B cell (primary cell): ENCODE results near the gene HHLA2. TPM values are rescaled to one million over a fixed set of nuclear protein-coding genes. Genes with fewer than 3 reads are reported as not detected.

ENCODE experiments used
- ATAC-seq: fragments of 200-7000 bp; cut with Tn5 transposase; one replicate; pipeline ENCODE4 v1.10.0; 2021; ENCODE audit warnings: low read depth, mild to moderate bottlenecking, moderate number of reproducible peaks, moderate library complexity
- CTCF ChIA-PET: fragments of 350-600 bp; sonication (Branson Sonifier 250); formaldehyde crosslinking; loops from one replicate; lab custom pipeline; 2021; ENCODE audit warnings: antibody characterized with exemption, inconsistent platforms; lab: Charles Lee
- POLR2A ChIA-PET: fragments of 350-600 bp; sonication (Branson Sonifier 250); formaldehyde crosslinking; loops from one replicate; lab custom pipeline; 2021; ENCODE audit warnings: antibody characterized with exemption; lab: Charles Lee
- DNase-seq: peaks from one replicate; pipeline ENCODE4 v3.0.0; 2013
- H2AFZ ChIP-seq: 2 replicates; pipeline ENCODE4 v1.6.1; 2012; ENCODE audit warnings: mild to moderate bottlenecking, low read depth, low read length; ENCODE audit not compliant: insufficient read depth, poor library complexity, severe bottlenecking
- H3K27ac ChIP-seq, 2 donors: 1 replicate in 1 of 2; 2 replicates in 1 of 2; pipeline ENCODE4 v1.5.1; 2012 to 2013; ENCODE audit warnings: low read length in 2 of 2, mild to moderate bottlenecking in 2 of 2, moderate library complexity in 1 of 2
- H3K27me3 ChIP-seq, 4 experiments: fragments of 200-600 bp in 1 of 4; sonication (generic) in 1 of 4; replicated peaks in 1 of 4; 1 replicate in 2 of 4; 2 replicates in 2 of 4; pipeline versions ENCODE4 v1.6.1 to v1.7.0; 2013 to 2016; ENCODE audit warnings: low read length in 3 of 4, mild to moderate bottlenecking in 2 of 4, mixed read lengths in 1 of 4, moderate library complexity in 1 of 4; ENCODE audit not compliant: insufficient read depth in 4 of 4, control insufficient read depth in 3 of 4; ENCODE audit errors: control extremely low read depth in 1 of 4
- H3K36me3 ChIP-seq, 2 experiments: replicated peaks in 1 of 2; 1 replicate in 1 of 2; 2 replicates in 1 of 2; pipeline versions ENCODE4 v1.6.1 to v1.7.1; 2013; ENCODE audit warnings: low read length in 1 of 2; ENCODE audit not compliant: insufficient read depth in 2 of 2, control insufficient read depth in 1 of 2; ENCODE audit errors: control extremely low read depth in 1 of 2, extremely low read depth in 1 of 2
- H3K4me1 ChIP-seq, 2 donors: fragments of 200-600 bp in 1 of 2; sonication (generic) in 1 of 2; 1 replicate in 1 of 2; 2 replicates in 1 of 2; pipeline versions ENCODE4 v1.5.1 to v1.6.1; 2013 to 2017; ENCODE audit warnings: low read length in 2 of 2; ENCODE audit not compliant: control insufficient read depth in 2 of 2, insufficient read depth in 2 of 2
- H3K4me2 ChIP-seq: replicated peaks from 2 replicates; pipeline ENCODE3; 2012; ENCODE audit warnings: mild to moderate bottlenecking, low read depth, low read length; ENCODE audit not compliant: poor library complexity, severe bottlenecking
- H3K4me3 ChIP-seq, 5 experiments: fragments of 200-600 bp in 1 of 5; sonication (generic) in 1 of 5; 1 replicate in 3 of 5; 2 replicates in 2 of 5; pipeline versions ENCODE4 v1.5.1 to v1.7.0; 2011 to 2016; ENCODE audit warnings: low read length in 4 of 5, mild to moderate bottlenecking in 4 of 5, low read depth in 2 of 5, control low read depth in 1 of 5, moderate library complexity in 1 of 5; ENCODE audit not compliant: insufficient read depth in 1 of 5; ENCODE audit errors: control extremely low read depth in 1 of 5, extremely low read depth in 1 of 5
- H3K79me2 ChIP-seq: fragments of 200-600 bp; sonication (generic); one replicate; pipeline ENCODE4 v1.6.0; 2016; ENCODE audit warnings: low read length; ENCODE audit not compliant: control insufficient read depth, insufficient read depth
- H3K9ac ChIP-seq: fragments of 200-600 bp; sonication (generic); 2 replicates; pipeline ENCODE4 v1.6.1; 2017; ENCODE audit warnings: mild to moderate bottlenecking, low read length, moderate library complexity
- H3K9me3 ChIP-seq, 3 donors: one replicate each; pipeline versions ENCODE4 v1.6.1 to v1.7.1; 2013; ENCODE audit warnings: low read length in 2 of 3; ENCODE audit not compliant: control insufficient read depth in 2 of 3, insufficient read depth in 1 of 3; ENCODE audit errors: control extremely low read depth in 1 of 3
- H4K20me1 ChIP-seq: 2 replicates; pipeline ENCODE4 v1.6.0; 2012; ENCODE audit warnings: mild to moderate bottlenecking, low read length; ENCODE audit not compliant: insufficient read depth, control insufficient read depth, poor library complexity, severe bottlenecking
- H3K27ac Mint-ChIP-seq: one replicate; pipeline ENCODE4 v1.8.0; 2021; ENCODE audit warnings: mixed read lengths
- H3K27me3 Mint-ChIP-seq: one replicate; pipeline ENCODE4 v1.8.0; 2021; ENCODE audit warnings: mixed read lengths
- H3K4me1 Mint-ChIP-seq: one replicate; pipeline ENCODE4 v1.8.0; 2021; ENCODE audit warnings: mixed read lengths
- H3K4me3 Mint-ChIP-seq: one replicate; pipeline ENCODE4 v1.8.0; 2021; ENCODE audit warnings: mixed read lengths
- H3K9me3 Mint-ChIP-seq: one replicate; pipeline ENCODE4 v1.8.0; 2022; ENCODE audit warnings: mixed read lengths; ENCODE audit not compliant: insufficient read depth
- EZH2 ChIP-seq: IDR thresholded peaks from 2 replicates; pipeline ENCODE4 v1.6.1; 2012; ENCODE audit warnings: borderline replicate concordance, low read depth, mild to moderate bottlenecking, moderate library complexity, low read length; ENCODE audit not compliant: insufficient read depth, poor library complexity, severe bottlenecking
- WGBS: methylation state at CpG from one replicate; pipeline ENCODE4 v1.1.5; 2013; ENCODE audit warnings: missing lambda C conversion rate; ENCODE audit not compliant: insufficient coverage; 5-methylcytosine and 5-hydroxymethylcytosine counted together
- intact Hi-C: fragments of 100-400 bp; cut with micrococcal nuclease; formaldehyde crosslinking; loops from one replicate; pipeline ENCODE4 v1.10.0; 2022
- polyA plus RNA-seq: library from polyadenylated mRNA; depleted of rRNA; stranded (reverse); fragments of >200 nt; gene quantifications from 2 replicates; pipeline ENCODE4 v1.2.3, GENCODE V29; 2012
- total RNA-seq, 2 donors: library from RNA; stranded (reverse); fragments of 120-200 nt in 1 of 2; gene quantifications; 1 replicate in 1 of 2; 2 replicates in 1 of 2; pipeline versions ENCODE4 v1.2.3 to v1.2.4, GENCODE V29; 2013 to 2022
- TF ChIP-seq, protein P1 (sequence below): fragments of 200-600 bp; IDR thresholded peaks from one replicate; pipeline ENCODE4 v1.8.0; 2022; ENCODE audit warnings: antibody characterized with exemption, mild to moderate bottlenecking

HHLA2 gene
- total and polyA plus RNA-seq, 2 donors (not counting 1 experiment from before 2014, with no cell fraction given): 0.84 TPM

DNA sequence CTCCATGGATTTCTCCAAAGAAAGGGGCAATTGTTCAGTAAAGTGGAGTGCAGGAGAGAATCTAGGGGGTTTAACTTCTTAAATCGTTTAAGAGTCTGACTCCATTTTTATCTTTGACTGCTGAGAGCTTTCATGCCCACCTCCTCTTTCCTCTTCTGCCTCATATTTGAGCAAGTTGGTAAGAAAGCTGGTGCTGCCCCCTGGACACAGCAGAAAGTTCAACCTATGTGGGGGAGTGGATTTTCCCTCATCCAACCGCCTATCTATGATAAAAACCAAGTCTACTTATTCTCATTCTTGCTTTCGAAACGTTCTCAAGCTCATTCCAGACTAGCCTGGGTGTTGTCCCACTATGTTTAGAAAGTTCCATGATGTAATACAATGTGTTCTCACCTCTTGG lies 26.0 kb downstream of the HHLA2 start:
- H3K27me3 Mint-ChIP-seq: no peaks in the 10 kb centered on the region
- H3K9me3 Mint-ChIP-seq: peaks cover 3% of the 10 kb centered on the region
- Histone ChIP-seq H3K9me3 (peaks cover 0 to 5% (median 0%) of the 10 kb centered on the region in 3 donors), H3K9ac (no peak overlapping the region), H3K79me2 (no peaks in the 10 kb centered on the region), H3K4me3 (no peak overlapping the region), H4K20me1 (no peaks in the 10 kb centered on the region), H3K27me3 (no peaks in the 10 kb centered on the region), H3K4me1 (no peaks in the 10 kb centered on the region), H3K36me3 (no peaks in the 10 kb centered on the region), H3K27ac (no peak overlapping the region), H3K4me2 (no peak overlapping the region), H2AFZ (peak overlapping the region; percentile 25)
- H3K4me1 Mint-ChIP-seq: peaks cover 12% of the 10 kb centered on the region
- CTCF ChIA-PET: interaction anchor here (0.6 to 3.5 kb wide), 21 partner anchors 17 to 646 kb away, joined by 3 to 20 read pairs (median 3); partner anchors contain the start of gene IFT57
- H3K4me3 Mint-ChIP-seq: no peak overlapping the region
- DNase-seq (peak; percentile 55), ATAC-seq (peak; percentile 73)
- H3K27ac Mint-ChIP-seq: no peak overlapping the region
- WGBS: no CpG with 5 or more reads among the region's 4 CpGs
- TF ChIP-seq, protein P1, sequence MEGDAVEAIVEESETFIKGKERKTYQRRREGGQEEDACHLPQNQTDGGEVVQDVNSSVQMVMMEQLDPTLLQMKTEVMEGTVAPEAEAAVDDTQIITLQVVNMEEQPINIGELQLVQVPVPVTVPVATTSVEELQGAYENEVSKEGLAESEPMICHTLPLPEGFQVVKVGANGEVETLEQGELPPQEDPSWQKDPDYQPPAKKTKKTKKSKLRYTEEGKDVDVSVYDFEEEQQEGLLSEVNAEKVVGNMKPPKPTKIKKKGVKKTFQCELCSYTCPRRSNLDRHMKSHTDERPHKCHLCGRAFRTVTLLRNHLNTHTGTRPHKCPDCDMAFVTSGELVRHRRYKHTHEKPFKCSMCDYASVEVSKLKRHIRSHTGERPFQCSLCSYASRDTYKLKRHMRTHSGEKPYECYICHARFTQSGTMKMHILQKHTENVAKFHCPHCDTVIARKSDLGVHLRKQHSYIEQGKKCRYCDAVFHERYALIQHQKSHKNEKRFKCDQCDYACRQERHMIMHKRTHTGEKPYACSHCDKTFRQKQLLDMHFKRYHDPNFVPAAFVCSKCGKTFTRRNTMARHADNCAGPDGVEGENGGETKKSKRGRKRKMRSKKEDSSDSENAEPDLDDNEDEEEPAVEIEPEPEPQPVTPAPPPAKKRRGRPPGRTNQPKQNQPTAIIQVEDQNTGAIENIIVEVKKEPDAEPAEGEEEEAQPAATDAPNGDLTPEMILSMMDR: peak; percentile 52
- no peak for TF ChIP-seq EZH2
- intact Hi-C loops: loop anchor here (1.0 to 5.0 kb wide), 5 partner anchors 195 to 645 kb away; no protein-coding TSS in a partner anchor
- POLR2A ChIA-PET: no interaction called here

DNA sequence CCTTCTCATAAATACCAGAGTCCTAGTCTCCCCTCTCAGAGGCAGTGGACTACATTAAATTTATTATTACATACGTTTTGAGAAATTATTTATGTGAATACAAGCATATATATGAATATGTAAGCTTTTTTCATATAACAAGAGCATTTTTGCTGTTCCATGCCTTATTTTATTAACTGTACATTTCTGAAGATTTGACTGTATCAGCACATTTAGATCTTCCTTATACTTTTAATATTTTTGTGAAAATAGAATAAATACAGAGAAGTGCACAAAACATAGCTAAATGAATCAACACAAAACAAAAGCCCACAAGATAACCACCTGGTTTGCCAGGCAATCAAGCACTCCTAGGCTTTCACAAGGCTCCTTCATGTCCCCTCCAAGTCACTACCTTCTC lies 27.8 kb downstream of the HHLA2 start:
- Histone ChIP-seq H3K9ac (no peak overlapping the region), H3K4me2 (no peak overlapping the region), H3K9me3 (peaks cover 0 to 5% (median 0%) of the 10 kb centered on the region in 3 donors), H3K4me1 (no peaks in the 10 kb centered on the region), H3K36me3 (no peaks in the 10 kb centered on the region), H3K27me3 (no peaks in the 10 kb centered on the region), H3K4me3 (no peak overlapping the region), H2AFZ (no peak overlapping the region), H3K79me2 (no peaks in the 10 kb centered on the region), H4K20me1 (no peaks in the 10 kb centered on the region), H3K27ac (no peak overlapping the region)
- no CpG with 5 or more reads among the region's 1 CpG for WGBS
- TF ChIP-seq, protein P1: no peak
- no peak for TF ChIP-seq EZH2
- peaks cover 3% of the 10 kb centered on the region for H3K9me3 Mint-ChIP-seq
- H3K27ac Mint-ChIP-seq: no peak overlapping the region
- peaks cover 12% of the 10 kb centered on the region for H3K4me1 Mint-ChIP-seq
- H3K27me3 Mint-ChIP-seq: no peaks in the 10 kb centered on the region
- DNase-seq: no peak
- no peak overlapping the region for H3K4me3 Mint-ChIP-seq
- intact Hi-C loops: loop anchor here (5.0 kb wide), 3 partner anchors 197 to 647 kb away; no protein-coding TSS in a partner anchor
- no peak for ATAC-seq
- CTCF ChIA-PET: interaction anchor here (1.4 to 3.5 kb wide), 2 partner anchors 102 to 386 kb away, joined by 4 to 18 read pairs; partner anchors contain the start of gene IFT57
- POLR2A ChIA-PET: no interaction called here
